ENCODE measurements around the gene DAP.

- no peak for TF ChIP-seq EZH2 (IDR thresholded peaks at IDR 0.05)
- no peak for TF ChIP-seq POLR2AphosphoS5 (IDR thresholded peaks at IDR 0.05; ENCODE audit: borderline replicate concordance, low read depth, low read length)
- TF ChIP-seq FOXP2 (optimal IDR thresholded peaks at IDR 0.05; ENCODE audit: control extremely low read depth, extremely low read length, insufficient read depth), result no peak
Measured at GRCh38 chr5:10710513-10711128, 50.4 kb downstream of the DAP start.
